ENCODE results near the gene PAX7. TPM values are rescaled to one million over a fixed set of nuclear protein-coding genes. Genes with fewer than 3 reads are reported as not detected.
"Not testable (repeated sequence)": the region's sequence is repeated elsewhere in the genome, so short reads cannot be mapped to it uniquely, and the experiment has no call there.

PAX7 gene
- total RNA-seq, 1 donor from 2014 or later: not detected

GRCh38 chr1:18764362-18764761, 133.7 kb downstream of the PAX7 start:
- no peak for ATAC-seq (ENCODE audit: poor library complexity)
- intact Hi-C loops (cut with DNase I): no loop called here
- DNase-seq: no peak

GRCh38 chr1:18765725-18766124, 135.1 kb downstream of the PAX7 start:
- ATAC-seq (ENCODE audit: poor library complexity): no peak
- intact Hi-C loops (cut with DNase I): no loop called here

GRCh38 chr1:18766328-18766727, 135.7 kb downstream of the PAX7 start:
- intact Hi-C loops (cut with DNase I): no loop called here
- DNase-seq: no peak
- ATAC-seq (ENCODE audit: poor library complexity): no peak

More at GRCh38 chr1:18765725-18766124, 135.1 kb downstream of the PAX7 start:
- DNase-seq: no peak

GRCh38 chr1:18767576-18767975, 136.9 kb downstream of the PAX7 start:
- DNase-seq: not testable (repeated sequence)

GRCh38 chr1:18768086-18768485, 137.4 kb downstream of the PAX7 start:
- ATAC-seq (ENCODE audit: poor library complexity) (no peak), DNase-seq (no peak)
- intact Hi-C loops (cut with DNase I): no loop called here

More at GRCh38 chr1:18767576-18767975, 136.9 kb downstream of the PAX7 start:
- intact Hi-C loops (cut with DNase I); ATAC-seq (ENCODE audit: poor library complexity): not testable (repeated sequence)

GRCh38 chr1:18769140-18769539, 138.5 kb downstream of the PAX7 start:
- intact Hi-C loops (cut with DNase I): no loop called here
- no peak for DNase-seq
- no peak for ATAC-seq (ENCODE audit: poor library complexity)

GRCh38 chr1:18770799-18771198, 140.2 kb downstream of the PAX7 start:
- ATAC-seq (ENCODE audit: poor library complexity) (no peak), DNase-seq (no peak)
- intact Hi-C loops (cut with DNase I): no loop called here

- intact Hi-C loops (cut with DNase I): no loop called here
- no peak for ATAC-seq (ENCODE audit: poor library complexity)
- no peak for DNase-seq
Measured at GRCh38 chr1:18773753-18774152, 143.1 kb downstream of the PAX7 start.

GRCh38 chr1:18775341-18775740, 144.7 kb downstream of the PAX7 start:
- no peak for ATAC-seq (ENCODE audit: poor library complexity)
- DNase-seq: no peak
- intact Hi-C loops (cut with DNase I): no loop called here

- ATAC-seq (ENCODE audit: poor library complexity): no peak
- no peak for DNase-seq
- intact Hi-C loops (cut with DNase I): no loop called here
Measured at GRCh38 chr1:18776777-18777176, 146.1 kb downstream of the PAX7 start.

GRCh38 chr1:18778437-18778836, 147.8 kb downstream of the PAX7 start:
- intact Hi-C loops (cut with DNase I): no loop called here
- DNase-seq (no peak), ATAC-seq (ENCODE audit: poor library complexity) (no peak)

GRCh38 chr1:18781031-18781430, 150.4 kb downstream of the PAX7 start:
- DNase-seq (no peak), ATAC-seq (ENCODE audit: poor library complexity) (no peak)
- intact Hi-C loops (cut with DNase I): no loop called here

- DNase-seq (no peak), ATAC-seq (ENCODE audit: poor library complexity) (no peak)
Measured at GRCh38 chr1:18783705-18784481, 153.2 kb downstream of the PAX7 start.

GRCh38 chr1:18784482-18784831, 153.8 kb downstream of the PAX7 start:
- ATAC-seq (ENCODE audit: poor library complexity): no peak
- no peak for DNase-seq
- intact Hi-C loops (cut with DNase I): no loop called here

More at GRCh38 chr1:18783705-18784481, 153.2 kb downstream of the PAX7 start:
- intact Hi-C loops (cut with DNase I): no loop called here

GRCh38 chr1:18786149-18786548, 155.5 kb downstream of the PAX7 start:
- DNase-seq (no peak), ATAC-seq (ENCODE audit: poor library complexity) (no peak)
- intact Hi-C loops (cut with DNase I): no loop called here

GRCh38 chr1:18787825-18788385, 157.3 kb downstream of the PAX7 start:
- ATAC-seq (ENCODE audit: poor library complexity): no peak
- intact Hi-C loops (cut with DNase I): no loop called here
- no peak for DNase-seq

- no peak for ATAC-seq (ENCODE audit: poor library complexity)
Measured at GRCh38 chr1:18789246-18789645, 158.6 kb downstream of the PAX7 start.

GRCh38 chr1:18792747-18793146, 162.1 kb downstream of the PAX7 start:
- DNase-seq (no peak), ATAC-seq (ENCODE audit: poor library complexity) (no peak)
- intact Hi-C loops (cut with DNase I): no loop called here

More at GRCh38 chr1:18789246-18789645, 158.6 kb downstream of the PAX7 start:
- DNase-seq: no peak
- intact Hi-C loops (cut with DNase I): no loop called here

- intact Hi-C loops (cut with DNase I): no loop called here
- peak; percentile 4 for DNase-seq
- no peak for ATAC-seq (ENCODE audit: poor library complexity)
Measured at GRCh38 chr1:18793164-18793563, 162.5 kb downstream of the PAX7 start.

- peak; percentile 20 for DNase-seq
- intact Hi-C loops (cut with DNase I): no loop called here
- no peak for ATAC-seq (ENCODE audit: poor library complexity)
Measured at GRCh38 chr1:18794051-18794450, 163.4 kb downstream of the PAX7 start.

Measured in Right ventricle myocardium superior (tissue), 1 donor.